Left lung (tissue), 10 donors: ENCODE data around the gene HTR3B. TPM values are rescaled to one million over a fixed set of nuclear protein-coding genes. Genes with fewer than 3 reads are reported as not detected.

Experiments used
- ATAC-seq: fragments of 200-7000 bp; cut with Tn5 transposase; one replicate; pipeline ENCODE4 v1.9.1; 2020; ENCODE audit warnings: moderate library complexity
- DNase-seq, 4 donors: peaks; one replicate each; pipeline ENCODE4 v3.0.0-alpha.2; 2013 to 2020
- H3K27ac ChIP-seq, 2 donors: fragments of 200-600 bp; sonication (generic) in 1 of 2; one replicate each; pipeline versions ENCODE4 v1.5.0 to v1.8.0; 2020 to 2021
- H3K27me3 ChIP-seq, 2 donors: fragments of 200-600 bp; sonication (generic) in 1 of 2; one replicate each; pipeline versions ENCODE4 v1.5.0 to v1.8.0; 2020 to 2021
- H3K36me3 ChIP-seq, 2 donors: fragments of 200-600 bp; sonication (generic) in 1 of 2; one replicate each; pipeline versions ENCODE4 v1.5.0 to v1.8.0; 2020 to 2021
- H3K4me1 ChIP-seq, 2 donors: fragments of 200-600 bp; one replicate each; pipeline ENCODE4 v1.8.0; 2021
- H3K4me3 ChIP-seq, 2 donors: fragments of 200-600 bp; sonication (generic) in 1 of 2; one replicate each; pipeline versions ENCODE4 v1.5.0 to v1.8.0; 2020 to 2021; ENCODE audit warnings: mild to moderate bottlenecking in 1 of 2
- H3K9me3 ChIP-seq, 2 donors: fragments of 200-600 bp; sonication (generic) in 1 of 2; one replicate each; pipeline versions ENCODE4 v1.5.0 to v1.8.0; 2020 to 2021
- CTCF ChIP-seq, 2 donors: fragments of 200-600 bp; sonication (generic) in 1 of 2; IDR thresholded peaks; one replicate each; pipeline versions ENCODE4 v1.5.0 to v1.8.0; 2021; ENCODE audit warnings: antibody characterized with exemption in 2 of 2
- intact Hi-C, 2 donors: fragments of 100-400 bp; cut with DNase I; formaldehyde crosslinking; loops; one replicate each; pipeline versions ENCODE4 v1.11.2 to v1.14.2; 2022
- polyA plus RNA-seq, 6 donors: library from polyadenylated mRNA; unstranded; fragments of 120-200 nt; gene quantifications; one replicate each; pipeline ENCODE4 v1.2.1, GENCODE V29; 2013; ENCODE audit not compliant: insufficient read length in 6 of 6
- total RNA-seq, 2 donors: library from RNA; stranded (reverse); fragmentation: NEBNext Ultra II Directional; extraction: Animal tissue kit (Norgen Biotek cat#: 25700); gene quantifications; one replicate each; pipeline ENCODE4 v1.2.1, GENCODE V29; 2021
- donor health status: DM: no; HTN: yes; CAD: no.
- donor health status: DM: no; HTN: no; CAD: no.

The HTR3B gene
- total and polyA plus RNA-seq, 8 donors: 0.10 to 0.21 (median 0.15) TPM; not detected in 2

DNA sequence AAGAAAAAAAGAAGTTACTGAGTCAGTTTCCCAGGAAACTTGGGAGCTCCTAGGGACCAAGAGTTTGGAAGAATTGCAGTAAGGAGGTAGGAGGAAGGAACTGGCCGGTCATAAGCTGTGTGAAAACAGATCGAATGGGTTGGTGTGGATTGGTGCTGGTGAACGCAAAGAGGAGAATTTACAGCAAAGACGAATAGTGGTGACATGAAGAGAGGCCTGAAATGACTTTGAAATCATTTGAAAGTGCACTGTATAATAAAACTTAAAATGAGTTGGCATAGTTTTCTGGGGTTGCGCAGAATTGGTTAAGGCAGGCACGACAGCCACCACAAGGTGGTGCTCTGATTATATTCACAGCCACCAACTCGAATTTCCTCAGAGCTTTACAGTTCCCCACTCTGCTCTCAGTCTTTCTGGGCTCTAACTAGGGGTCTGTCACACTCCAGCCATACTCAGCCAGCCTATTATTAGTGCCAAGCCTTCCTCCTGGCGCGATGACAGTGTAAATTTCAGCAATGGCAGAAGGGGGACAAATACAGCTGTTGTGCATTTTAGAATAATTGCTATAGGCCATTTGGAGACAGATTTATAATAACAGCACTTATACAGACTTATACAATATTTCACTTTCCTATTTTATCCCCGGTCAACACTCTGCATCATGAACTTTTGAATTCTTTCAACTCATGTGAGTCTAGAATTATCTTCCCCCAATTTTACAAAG is 8.3 kb upstream of the HTR3B start:
- H3K27ac ChIP-seq: no peak overlapping the region
- ATAC-seq (peak; percentile 89), DNase-seq (peak in 2 of 4 donors; percentile 34 to 58)
- H3K36me3 ChIP-seq: no peaks in the 10 kb centered on the region
- intact Hi-C loops: loop anchor here in 1 of 2 donors (10.0 kb wide), 1 partner anchor 368 kb away; no protein-coding TSS in a partner anchor
- no peaks in the 10 kb centered on the region for H3K4me1 ChIP-seq
- TF ChIP-seq CTCF (IDR thresholded peaks at IDR 0.05): peak; percentile 64 to 86
- no peaks in the 10 kb centered on the region for H3K27me3 ChIP-seq
- no peak overlapping the region for H3K4me3 ChIP-seq
- H3K9me3 ChIP-seq: no peaks in the 10 kb centered on the region

GRCh38 chr11:113901141-113901540 is 3.5 kb upstream of the HTR3B start:
- peaks cover 0 to 5% of the 10 kb centered on the region in 2 donors for H3K27me3 ChIP-seq
- H3K36me3 ChIP-seq: no peaks in the 10 kb centered on the region
- no peaks in the 10 kb centered on the region for H3K4me1 ChIP-seq
- no peak overlapping the region for H3K27ac ChIP-seq
- no peaks in the 10 kb centered on the region for H3K9me3 ChIP-seq
- H3K4me3 ChIP-seq: no peak overlapping the region
- ATAC-seq (no peak), DNase-seq (no peak)
- no peak for TF ChIP-seq CTCF (IDR thresholded peaks at IDR 0.05)
- intact Hi-C loops: no loop called here

DNA sequence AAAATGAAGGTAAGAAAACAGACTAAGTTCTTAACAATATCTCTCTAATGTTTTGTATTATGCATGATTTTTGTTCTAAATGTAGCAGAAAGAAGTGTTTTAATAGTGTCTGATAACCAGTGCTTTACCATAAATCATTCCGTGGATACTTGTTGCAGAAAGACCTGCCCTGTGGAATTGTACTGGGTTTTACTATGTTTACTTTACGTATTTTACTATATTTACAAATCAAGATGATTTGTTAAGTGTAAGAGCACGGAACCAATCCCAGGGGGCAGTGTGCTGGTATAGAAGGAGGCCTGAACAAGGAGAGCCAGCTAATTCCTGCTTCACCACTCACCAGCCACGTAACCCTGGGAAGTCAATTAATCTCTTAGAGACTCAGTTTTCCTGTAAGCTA is 1.4 kb downstream of the HTR3B start:
- H3K36me3 ChIP-seq: no peaks in the 10 kb centered on the region
- no peaks in the 10 kb centered on the region for H3K9me3 ChIP-seq
- H3K4me1 ChIP-seq: no peaks in the 10 kb centered on the region
- ATAC-seq (peak; percentile 69), DNase-seq (peak in 1 of 4 donors; percentile 4)
- no peak overlapping the region for H3K27ac ChIP-seq
- TF ChIP-seq CTCF (IDR thresholded peaks at IDR 0.05): no peak
- intact Hi-C loops: no loop called here
- peaks cover 0 to 22% of the 10 kb centered on the region in 2 donors for H3K27me3 ChIP-seq
- H3K4me3 ChIP-seq: no peak overlapping the region

- Histone ChIP-seq H3K4me3 (no peak overlapping the region), H3K4me1 (no peaks in the 10 kb centered on the region), H3K36me3 (no peaks in the 10 kb centered on the region), H3K27me3 (peaks cover 0 to 22% of the 10 kb centered on the region in 2 donors), H3K27ac (no peak overlapping the region), H3K9me3 (no peaks in the 10 kb centered on the region)
- ATAC-seq: peak; percentile 56
- intact Hi-C loops: no loop called here
- TF ChIP-seq CTCF (IDR thresholded peaks at IDR 0.05): no peak
- no peak for DNase-seq
These were observed 1.9 kb downstream of the HTR3B start for GRCh38 chr11:113906516-113906915.

DNA sequence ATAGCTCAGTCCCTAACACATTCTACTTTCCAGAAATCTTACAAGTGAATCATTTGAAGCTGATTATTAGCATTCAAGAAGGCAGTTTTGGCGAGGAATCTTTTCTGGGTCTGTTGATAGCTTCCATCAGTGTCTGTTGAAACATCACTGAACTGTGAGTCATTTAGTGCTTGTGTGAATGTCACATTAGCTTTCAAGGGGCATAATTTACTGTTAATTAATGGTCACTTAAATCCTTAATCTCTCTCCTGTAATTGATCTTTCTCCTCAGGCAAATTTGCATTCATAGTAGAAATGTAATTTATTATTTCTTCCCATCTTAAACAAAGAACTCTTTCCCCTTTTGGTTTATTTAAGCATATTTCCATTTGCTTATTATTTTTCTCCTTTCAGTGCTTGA is 2.6 kb downstream of the HTR3B start:
- H3K9me3 ChIP-seq: no peaks in the 10 kb centered on the region
- TF ChIP-seq CTCF (IDR thresholded peaks at IDR 0.05): no peak
- ATAC-seq (no peak), DNase-seq (no peak)
- peaks cover 0 to 22% of the 10 kb centered on the region in 2 donors for H3K27me3 ChIP-seq
- H3K4me1 ChIP-seq: no peaks in the 10 kb centered on the region
- no peak overlapping the region for H3K27ac ChIP-seq
- H3K4me3 ChIP-seq: no peak overlapping the region
- H3K36me3 ChIP-seq: no peaks in the 10 kb centered on the region
- intact Hi-C loops: no loop called here
